HepG2 (cell line): Measurements from ENCODE around the gene TNP2. TPM values are rescaled to one million over a fixed set of nuclear protein-coding genes. Genes with fewer than 3 reads are reported as not detected.

ENCODE experiments used
- ATF4 ChIP-seq, 2 experiments: fragments of 450-650 bp in 1 of 2; sonication (generic) in 1 of 2; formaldehyde crosslinking; IDR thresholded peaks; 2 replicates each; pipeline versions ENCODE4 v1.5.0 to v1.8.0; 2020 to 2022; ENCODE audit warnings: mild to moderate bottlenecking in 1 of 2, missing genetic modification reagents in 1 of 2
- CEBPB ChIP-seq: IDR thresholded peaks from 2 replicates; pipeline ENCODE4 v1.6.1; 2011; ENCODE audit warnings: low read depth, low read length, improper control_type of control experiment, borderline replicate concordance
- FOXA1 ChIP-seq, 2 experiments: fragments of 450-650 bp in 1 of 2; sonication (generic) in 1 of 2; formaldehyde crosslinking in 1 of 2; IDR thresholded peaks; 2 replicates each; pipeline versions ENCODE4 v1.4.0 to v1.6.1; 2016 to 2020; ENCODE audit warnings: missing genetic modification reagents in 1 of 2
- FOXP4 ChIP-seq: sonication (generic); formaldehyde crosslinking; IDR thresholded peaks from 2 replicates; pipeline ENCODE4 v1.4.0; 2020; ENCODE audit warnings: missing genetic modification reagents
- GMEB2 ChIP-seq: IDR thresholded peaks from 2 replicates; pipeline ENCODE4 v1.6.1; 2016; ENCODE audit warnings: missing biosample characterization, missing genetic modification reagents, low read depth
- MTA3 ChIP-seq: sonication (generic); formaldehyde crosslinking; IDR thresholded peaks from 2 replicates; pipeline ENCODE4 v1.4.0; 2020; ENCODE audit warnings: missing genetic modification reagents
- MTERF4 ChIP-seq: sonication (generic); formaldehyde crosslinking; IDR thresholded peaks from 2 replicates; pipeline ENCODE4 v1.8.0; 2023; ENCODE audit warnings: mild to moderate bottlenecking, missing genetic modification reagents
- NONO ChIP-seq, 2 experiments: fragments of 450-650 bp in 1 of 2; sonication (generic) in 1 of 2; formaldehyde crosslinking in 1 of 2; IDR thresholded peaks in 1 of 2; conservative IDR thresholded peaks in 1 of 2; 2 replicates each; pipeline versions ENCODE4 v1.6.1 to v1.8.0; 2017 to 2022; ENCODE audit warnings: mild to moderate bottlenecking in 1 of 2, missing genetic modification reagents in 1 of 2, moderate library complexity in 1 of 2
- SUZ12 ChIP-seq: fragments of 150-350 bp; IDR thresholded peaks from 2 replicates; pipeline ENCODE4 v1.6.1; 2014; ENCODE audit warnings: low read depth, low read length
- TCF12 ChIP-seq, 2 experiments: fragments of 450-650 bp in 1 of 2; sonication (generic) in 1 of 2; formaldehyde crosslinking in 1 of 2; IDR thresholded peaks; 2 replicates each; pipeline versions ENCODE4 v1.6.1 to v1.8.0; 2017 to 2022; ENCODE audit warnings: antibody characterized with exemption in 1 of 2, mild to moderate bottlenecking in 1 of 2, missing genetic modification reagents in 1 of 2, moderate library complexity in 1 of 2
- TEF ChIP-seq: sonication (generic); formaldehyde crosslinking; IDR thresholded peaks from 2 replicates; pipeline ENCODE4 v1.5.0; 2020; ENCODE audit warnings: missing genetic modification reagents
- TFE3 ChIP-seq: IDR thresholded peaks from 2 replicates; pipeline ENCODE4 v1.6.1; 2016
- ZFP37 ChIP-seq: sonication (generic); formaldehyde crosslinking; IDR thresholded peaks from 2 replicates; pipeline ENCODE4 v1.4.0; 2020; ENCODE audit warnings: missing genetic modification reagents, borderline replicate concordance
- ZNF101 ChIP-seq: sonication (generic); formaldehyde crosslinking; IDR thresholded peaks from 2 replicates; pipeline ENCODE4 v1.4.0; 2020; ENCODE audit warnings: mild to moderate bottlenecking, low read depth, missing genetic modification reagents, borderline replicate concordance
- ZNF280B ChIP-seq: sonication (generic); formaldehyde crosslinking; IDR thresholded peaks from 2 replicates; pipeline ENCODE4 v1.5.0; 2020; ENCODE audit warnings: missing genetic modification reagents, mild to moderate bottlenecking, borderline replicate concordance
- ZNF709 ChIP-seq: sonication (generic); formaldehyde crosslinking; IDR thresholded peaks from 2 replicates; pipeline ENCODE4 v1.5.0; 2020; ENCODE audit warnings: mild to moderate bottlenecking, missing genetic modification reagents
- ZZZ3 ChIP-seq: sonication (generic); formaldehyde crosslinking; IDR thresholded peaks from 2 replicates; pipeline ENCODE4 v1.4.0; 2020; ENCODE audit warnings: missing genetic modification reagents, mild to moderate bottlenecking, borderline replicate concordance
- polyA plus RNA-seq, 8 experiments: library from polyadenylated mRNA; depleted of rRNA in 3 of 8; stranded (reverse) in 7 of 8; unstranded in 1 of 8; fragments of >200 nt; fragmentation: Illumina TruSeq in 4 of 8; extraction: Trizol in 4 of 8; gene quantifications; 2 replicates each; pipeline versions ENCODE4 v1.2.1 to v1.2.3, GENCODE V29; 2011 to 2016; ENCODE audit warnings: low read depth in 4 of 8, missing spikeins in 1 of 8, mixed read lengths in 1 of 8; ENCODE audit not compliant: insufficient read depth in 1 of 8
- total RNA-seq, 5 experiments: library from RNA; depleted of rRNA; stranded (reverse); fragments of >200 nt; fragmentation: Illumina TruSeq; extraction: Trizol; gene quantifications; 2 replicates each; pipeline ENCODE4 v1.2.3, GENCODE V29; 2016; ENCODE audit warnings: low read depth in 1 of 5

TNP2 gene
- total and polyA plus RNA-seq, 2 of the 13 experiments (the other 11 are each of a cell fraction or from before 2014, with no cell fraction given): not detected

- TF ChIP-seq ZZZ3 (no peak), TEF (no peak), FOXA1 (IDR thresholded peaks at IDR 0.05) (no peak), FOXA1 (CRISPR knock-in tag; IDR thresholded peaks at IDR 0.05) (no peak), ZNF280B (CRISPR knock-in tag) (no peak), ZNF709 (CRISPR knock-in tag) (0 out of 2 replicates have a peak, but pooled peaks have one; percentile 7), TCF12 (IDR thresholded peaks at IDR 0.05) (no peak), TCF12 (CRISPR knock-in tag; IDR thresholded peaks at IDR 0.05) (no peak), CEBPB (no peak), NONO (IDR thresholded peaks at IDR 0.05) (no peak), NONO (CRISPR knock-in tag; conservative IDR thresholded peaks at IDR 0.05) (no peak), SUZ12 (no peak), ZNF101 (CRISPR knock-in tag) (no peak), MTERF4 (CRISPR knock-in tag) (no peak), ZFP37 (CRISPR knock-in tag) (peak; percentile 55; the same call in 1 of the 2 replicates), ATF4 (CRISPR knock-in tag; IDR thresholded peaks at IDR 0.05) (no peak), GMEB2 (CRISPR knock-in tag) (no peak), MTA3 (CRISPR knock-in tag) (no peak), TFE3 (peak; percentile 31; the same call in 1 of the 2 replicates), FOXP4 (CRISPR knock-in tag) (peak; percentile 44; the same call in 1 of the 2 replicates)
Measured at GRCh38 chr16:11224096-11224893, 44.8 kb downstream of the TNP2 start (continued).
